Calu3 (cell line): ENCODE results near the gene CABCOCO1. TPM values are rescaled to one million over a fixed set of nuclear protein-coding genes. Genes with fewer than 3 reads are reported as not detected.

Source experiments
- BruUV-seq: library from RNA; stranded (reverse); fragments of 400-500 nt; replicated peaks from 2 replicates; lab custom pipeline; 2021; lab: Mats Ljungman, UMichigan
- CTCF ChIA-PET: fragments of 300-600 bp; sonication (Branson Sonifier 250); formaldehyde crosslinking; loops from one replicate; lab custom pipeline; 2022; ENCODE audit warnings: antibody characterized with exemption; lab: Charles Lee
- DNase-seq: peaks from one replicate; pipeline ENCODE4 v3.0.0; 2022
- H3K27ac Mint-ChIP-seq: one replicate; pipeline ENCODE4 v1.8.0; 2022; ENCODE audit warnings: mixed read lengths; ENCODE audit not compliant: unreplicated experiment
- H3K27me3 Mint-ChIP-seq: one replicate; pipeline ENCODE4 v1.8.0; 2022; ENCODE audit warnings: mixed read lengths; ENCODE audit not compliant: unreplicated experiment
- H3K36me3 Mint-ChIP-seq: one replicate; pipeline ENCODE4 v1.8.0; 2022; ENCODE audit warnings: mild to moderate bottlenecking, moderate library complexity, mixed read lengths; ENCODE audit not compliant: insufficient read depth, unreplicated experiment
- H3K4me1 Mint-ChIP-seq: one replicate; pipeline ENCODE4 v1.8.0; 2022; ENCODE audit warnings: mild to moderate bottlenecking, low read depth, mixed read lengths; ENCODE audit not compliant: unreplicated experiment
- H3K4me3 Mint-ChIP-seq: one replicate; pipeline ENCODE4 v1.8.0; 2022; ENCODE audit warnings: mild to moderate bottlenecking, low read depth, moderate library complexity, mixed read lengths; ENCODE audit not compliant: unreplicated experiment
- H3K9me3 Mint-ChIP-seq: one replicate; pipeline ENCODE4 v1.8.0; 2022; ENCODE audit warnings: low read depth, mixed read lengths; ENCODE audit not compliant: unreplicated experiment
- intact Hi-C: fragments of 100-400 bp; cut with micrococcal nuclease; formaldehyde crosslinking; loops from one replicate; pipeline ENCODE4 v1.10.0; 2022; ENCODE audit not compliant: unreplicated experiment
- total RNA-seq: library from RNA; stranded (reverse); gene quantifications from 2 replicates; pipeline ENCODE4 v1.2.3, GENCODE V29; 2022
- TF ChIP-seq, protein P1 (sequence below): fragments of 200-600 bp; IDR thresholded peaks from one replicate; pipeline ENCODE4 v1.8.0; 2022; ENCODE audit warnings: antibody characterized with exemption; ENCODE audit not compliant: unreplicated experiment

CABCOCO1 gene
- total RNA-seq, 1 experiment from 2014 or later = not detected

DNA sequence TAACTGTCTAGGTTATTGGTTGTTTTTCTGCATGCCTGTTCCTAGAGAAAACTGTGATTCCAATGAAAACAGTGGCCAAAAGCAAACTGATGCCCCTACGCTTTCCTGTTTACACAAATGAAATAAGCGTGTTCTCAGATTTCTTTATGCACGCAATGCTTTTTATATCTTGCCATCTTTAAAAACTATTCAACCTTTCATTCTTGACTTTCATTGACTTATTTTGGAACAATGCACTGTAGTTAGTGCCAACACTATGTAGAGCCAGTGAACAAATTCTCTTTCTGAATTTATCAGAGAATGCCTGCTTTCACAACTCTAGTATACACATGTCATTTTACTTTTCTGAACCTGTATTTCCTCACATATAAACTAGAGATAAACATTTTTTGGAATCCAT, 86.6 kb downstream of the CABCOCO1 start:
- BruUV-seq = no TSS peak
- Mint-ChIP-seq H3K9me3 (no peaks in the 10 kb centered on the region), H3K36me3 (no peaks in the 10 kb centered on the region), H3K27ac (no peak overlapping the region), H3K4me3 (no peak overlapping the region), H3K4me1 (peaks cover 46% of the 10 kb centered on the region), H3K27me3 (no peaks in the 10 kb centered on the region)
- DNase-seq = no peak
- CTCF ChIA-PET = interaction anchor here (3.8 kb wide), 1 partner anchor 71 kb away, joined by 78 read pairs; no protein-coding TSS in a partner anchor
- TF ChIP-seq, protein P1, sequence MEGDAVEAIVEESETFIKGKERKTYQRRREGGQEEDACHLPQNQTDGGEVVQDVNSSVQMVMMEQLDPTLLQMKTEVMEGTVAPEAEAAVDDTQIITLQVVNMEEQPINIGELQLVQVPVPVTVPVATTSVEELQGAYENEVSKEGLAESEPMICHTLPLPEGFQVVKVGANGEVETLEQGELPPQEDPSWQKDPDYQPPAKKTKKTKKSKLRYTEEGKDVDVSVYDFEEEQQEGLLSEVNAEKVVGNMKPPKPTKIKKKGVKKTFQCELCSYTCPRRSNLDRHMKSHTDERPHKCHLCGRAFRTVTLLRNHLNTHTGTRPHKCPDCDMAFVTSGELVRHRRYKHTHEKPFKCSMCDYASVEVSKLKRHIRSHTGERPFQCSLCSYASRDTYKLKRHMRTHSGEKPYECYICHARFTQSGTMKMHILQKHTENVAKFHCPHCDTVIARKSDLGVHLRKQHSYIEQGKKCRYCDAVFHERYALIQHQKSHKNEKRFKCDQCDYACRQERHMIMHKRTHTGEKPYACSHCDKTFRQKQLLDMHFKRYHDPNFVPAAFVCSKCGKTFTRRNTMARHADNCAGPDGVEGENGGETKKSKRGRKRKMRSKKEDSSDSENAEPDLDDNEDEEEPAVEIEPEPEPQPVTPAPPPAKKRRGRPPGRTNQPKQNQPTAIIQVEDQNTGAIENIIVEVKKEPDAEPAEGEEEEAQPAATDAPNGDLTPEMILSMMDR = no peak
- intact Hi-C loops = no loop called here

DNA sequence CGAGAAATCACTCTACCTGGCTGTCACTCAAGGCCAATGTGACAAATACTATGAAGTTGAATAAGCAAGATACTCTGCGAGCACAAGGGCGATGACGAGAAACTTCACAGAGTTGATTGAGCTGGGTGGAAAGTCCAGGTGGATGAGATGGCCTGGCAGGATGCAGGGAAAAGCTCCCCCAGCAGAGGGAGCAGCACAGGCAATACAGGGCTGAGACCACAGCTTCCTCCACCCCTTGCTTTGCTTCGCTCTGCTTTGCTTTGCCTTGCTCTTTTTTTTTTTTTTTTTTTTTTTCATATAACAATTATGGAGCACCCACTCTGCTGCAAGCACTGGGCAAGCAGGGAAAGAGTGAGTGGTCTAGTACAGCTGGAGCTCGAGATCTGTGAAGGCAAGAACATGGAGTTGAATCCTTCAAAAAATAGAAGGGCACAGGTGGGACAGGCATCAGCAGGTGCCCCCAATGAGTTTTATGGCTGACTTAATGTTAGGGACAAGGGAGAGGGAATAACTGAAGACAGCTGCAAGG, 88.3 kb downstream of the CABCOCO1 start:
- Mint-ChIP-seq H3K27me3 (no peaks in the 10 kb centered on the region), H3K36me3 (no peaks in the 10 kb centered on the region), H3K27ac (peak overlapping the region; percentile 96), H3K9me3 (no peaks in the 10 kb centered on the region), H3K4me1 (peaks cover 54% of the 10 kb centered on the region), H3K4me3 (peak overlapping the region; percentile 58)
- TF ChIP-seq, protein P1 = peak; percentile 85
- CTCF ChIA-PET = interaction anchor here (0.5 to 3.8 kb wide), 26 partner anchors 10 to 1384 kb away, joined by 3 to 78 read pairs (median 5); no protein-coding TSS in a partner anchor
- intact Hi-C loops = loop anchor here (1.0 to 5.0 kb wide), 4 partner anchors 68 to 286 kb away; partner anchors contain the start of gene ARID5B
- no TSS peak for BruUV-seq
- peak; percentile 90 for DNase-seq

DNA sequence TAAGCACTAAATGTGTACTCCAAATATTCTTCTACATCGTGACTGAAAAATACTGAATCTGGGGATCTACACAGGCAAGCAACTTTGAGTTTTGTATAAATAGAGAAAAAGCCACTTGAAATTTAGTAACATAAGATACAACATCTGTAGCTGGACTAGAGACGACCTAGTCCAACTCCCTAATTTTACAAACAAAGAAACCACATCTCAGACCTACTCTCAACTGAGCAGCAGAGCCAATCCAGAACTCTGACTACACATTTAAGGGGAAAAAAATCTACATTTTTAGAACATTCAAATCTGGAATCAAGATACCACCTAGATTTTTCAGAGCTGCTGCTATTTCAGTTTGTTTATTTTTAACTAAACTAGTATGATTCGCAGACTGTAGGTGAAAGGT, 88.9 kb downstream of the CABCOCO1 start:
- peak overlapping the region; percentile 58 for H3K4me3 Mint-ChIP-seq
- H3K27me3 Mint-ChIP-seq = no peaks in the 10 kb centered on the region
- H3K27ac Mint-ChIP-seq = peak overlapping the region; percentile 96
- no peak for DNase-seq
- BruUV-seq = TSS peak; percentile 64
- H3K36me3 Mint-ChIP-seq = no peaks in the 10 kb centered on the region
- peaks cover 54% of the 10 kb centered on the region for H3K4me1 Mint-ChIP-seq
- intact Hi-C loops = loop anchor here (1.0 to 5.0 kb wide), 4 partner anchors 68 to 286 kb away; partner anchors contain the start of gene ARID5B
- H3K9me3 Mint-ChIP-seq = no peaks in the 10 kb centered on the region
- TF ChIP-seq, protein P1 = no peak
- CTCF ChIA-PET = interaction anchor here (0.6 to 3.8 kb wide), 14 partner anchors 10 to 654 kb away, joined by 3 to 78 read pairs (median 6); no protein-coding TSS in a partner anchor

DNA sequence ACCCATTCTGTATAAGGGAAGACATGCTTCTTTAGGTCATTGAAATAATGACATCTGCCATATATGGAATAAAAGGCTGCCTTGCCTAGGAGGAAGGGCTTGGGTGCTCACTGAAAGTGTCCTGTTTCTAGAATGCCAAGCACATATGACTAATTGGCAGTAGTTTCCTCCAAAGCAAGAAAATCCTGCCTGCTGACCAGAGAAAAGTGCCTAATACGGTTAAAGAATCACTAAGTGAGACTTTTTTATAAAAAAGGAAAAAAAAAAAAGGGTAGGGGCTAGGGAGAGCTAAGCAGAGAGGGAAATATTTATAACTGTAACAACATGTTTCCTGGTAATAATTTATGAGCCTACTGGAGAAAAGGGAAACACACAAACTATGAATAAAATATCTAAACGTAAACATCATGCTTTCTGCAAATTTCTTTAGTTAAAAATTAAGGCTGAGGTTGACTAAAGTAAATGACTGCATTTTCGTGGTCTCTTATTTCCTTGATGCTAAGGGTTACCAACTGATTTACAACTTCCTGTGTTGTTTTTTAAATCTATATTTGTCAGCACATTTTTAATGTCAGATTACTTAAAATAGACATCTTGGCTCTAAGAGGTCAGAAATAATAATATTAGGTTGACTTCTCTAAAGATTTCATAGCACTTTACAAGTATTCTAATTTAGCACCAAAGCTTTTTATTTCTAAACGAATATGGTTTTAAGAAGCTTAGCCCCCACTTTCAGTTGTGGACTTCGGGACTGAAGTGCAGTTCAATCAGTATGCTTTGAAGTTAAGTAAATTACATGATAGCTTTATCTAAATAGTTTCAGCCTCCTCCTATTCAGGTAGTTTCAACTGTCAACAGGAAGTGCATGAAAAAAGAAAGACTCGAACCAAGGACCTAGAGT, 89.6 kb downstream of the CABCOCO1 start:
- peak overlapping the region; percentile 96 for H3K27ac Mint-ChIP-seq
- CTCF ChIA-PET = interaction anchor here (0.6 to 3.8 kb wide), 8 partner anchors 9 to 874 kb away, joined by 3 to 78 read pairs (median 8); no protein-coding TSS in a partner anchor
- no peaks in the 10 kb centered on the region for H3K9me3 Mint-ChIP-seq
- TSS peak; percentile 61 for BruUV-seq
- peaks cover 56% of the 10 kb centered on the region for H3K4me1 Mint-ChIP-seq
- no peaks in the 10 kb centered on the region for H3K27me3 Mint-ChIP-seq
- intact Hi-C loops = loop anchor here (2.0 to 5.0 kb wide), 2 partner anchors 285 to 492 kb away; no protein-coding TSS in a partner anchor
- peak; percentile 60 for DNase-seq
- TF ChIP-seq, protein P1 = no peak
- H3K4me3 Mint-ChIP-seq = peak overlapping the region; percentile 25
- H3K36me3 Mint-ChIP-seq = peaks cover 2% of the 10 kb centered on the region
